GM19438 (cell line): Measurements from ENCODE around the gene TCF12.

Experiments used
- ATAC-seq: cut with Tn5 transposase; IDR thresholded peaks from one replicate; pipeline ENCODE4 v1.9.1; 2021; ENCODE audit warnings: low read depth; ENCODE audit not compliant: unreplicated experiment

TCF12 gene

DNA sequence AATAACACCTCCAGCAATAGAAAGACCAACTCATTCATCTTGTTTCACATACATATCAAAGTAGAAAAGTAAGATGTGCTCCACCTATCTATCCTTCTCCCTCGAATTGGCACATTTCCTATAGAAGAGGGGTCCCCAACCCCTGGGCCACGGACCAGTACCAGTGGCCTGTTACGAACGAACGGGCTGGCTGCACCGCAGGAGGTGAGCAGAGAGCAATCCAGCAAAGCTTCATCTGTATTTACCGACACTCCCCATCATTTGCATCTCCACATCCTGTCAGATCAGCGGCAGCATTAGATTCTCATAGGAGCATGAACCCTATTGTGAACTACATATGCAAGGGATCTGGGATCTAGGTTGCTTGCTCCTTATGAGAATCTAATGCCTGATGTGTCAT lies 362.9 kb downstream of the TCF12 start:
- peak; percentile 48 for ATAC-seq

DNA sequence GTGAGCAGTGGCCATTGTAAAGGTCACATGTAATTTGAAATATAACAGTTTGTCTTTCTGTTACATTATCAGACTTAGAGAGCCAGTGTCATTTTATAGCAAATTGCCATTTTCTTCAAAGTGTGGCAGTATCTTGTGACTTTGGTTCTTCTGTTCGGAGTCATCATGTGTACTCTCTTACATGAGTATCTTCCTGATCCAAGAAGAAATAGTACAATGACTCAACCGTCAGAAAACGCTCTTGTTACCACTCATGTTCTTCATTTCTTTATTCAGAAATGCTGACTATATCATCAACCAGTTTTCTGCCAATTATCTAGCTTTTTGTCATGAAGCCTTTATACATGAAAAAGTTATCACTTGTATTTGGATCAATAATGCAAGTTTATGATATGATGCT lies 364.2 kb downstream of the TCF12 start:
- ATAC-seq = no peak

- ATAC-seq = peak; percentile 19
Measured at GRCh38 chr15:57283774-57284503, 365.5 kb downstream of the TCF12 start.

GRCh38 chr15:57284535-57284934 lies 366.1 kb downstream of the TCF12 start:
- ATAC-seq = peak; percentile 51

- peak; percentile 35 for ATAC-seq
Measured at GRCh38 chr15:57285386-57285785, 366.9 kb downstream of the TCF12 start.

DNA sequence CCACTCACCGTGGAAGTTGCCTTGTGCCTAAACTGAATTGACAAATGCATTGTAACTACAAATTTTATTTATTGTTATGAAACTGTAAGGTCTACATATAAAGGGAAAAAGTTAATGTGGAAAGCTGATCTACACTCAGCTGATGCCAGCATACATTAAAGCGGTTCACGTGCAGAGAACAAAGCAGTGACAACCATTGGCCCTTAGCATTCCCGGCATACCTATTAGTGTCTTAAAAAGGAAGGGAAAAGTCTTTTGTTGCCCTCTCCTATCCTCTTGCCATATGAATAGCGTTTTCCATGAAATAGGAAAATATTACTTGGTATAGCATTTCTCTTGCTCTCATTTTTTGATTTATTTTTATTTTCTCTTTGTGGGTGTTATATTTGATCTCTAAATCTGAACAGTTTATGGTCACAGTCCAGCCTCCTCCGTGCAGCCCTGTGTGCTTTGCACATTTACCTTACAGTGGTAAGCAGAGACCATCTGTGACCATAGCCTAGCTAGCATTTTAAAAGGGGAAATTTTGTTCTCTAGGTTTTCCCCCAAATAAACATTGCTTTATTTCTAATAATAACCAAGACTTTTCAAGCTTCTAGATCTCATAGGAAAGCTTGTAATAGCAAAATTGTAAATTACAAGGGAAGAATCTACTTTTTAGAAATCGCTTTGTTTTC lies 368.1 kb downstream of the TCF12 start:
- ATAC-seq = no peak

- no peak for ATAC-seq
Measured at GRCh38 chr15:57287123-57287521, 368.7 kb downstream of the TCF12 start.

GRCh38 chr15:57288926-57289580 lies 370.6 kb downstream of the TCF12 start:
- no peak for ATAC-seq

GRCh38 chr15:57290187-57290586 lies 371.7 kb downstream of the TCF12 start:
- ATAC-seq = no peak

- ATAC-seq = no peak
Measured at GRCh38 chr15:57290826-57291225, 372.4 kb downstream of the TCF12 start.

- no peak for ATAC-seq
Measured at GRCh38 chr15:57296473-57297162, 378.2 kb downstream of the TCF12 start.

- no peak for ATAC-seq
Measured at GRCh38 chr15:57297163-57297593, 378.7 kb downstream of the TCF12 start.

DNA sequence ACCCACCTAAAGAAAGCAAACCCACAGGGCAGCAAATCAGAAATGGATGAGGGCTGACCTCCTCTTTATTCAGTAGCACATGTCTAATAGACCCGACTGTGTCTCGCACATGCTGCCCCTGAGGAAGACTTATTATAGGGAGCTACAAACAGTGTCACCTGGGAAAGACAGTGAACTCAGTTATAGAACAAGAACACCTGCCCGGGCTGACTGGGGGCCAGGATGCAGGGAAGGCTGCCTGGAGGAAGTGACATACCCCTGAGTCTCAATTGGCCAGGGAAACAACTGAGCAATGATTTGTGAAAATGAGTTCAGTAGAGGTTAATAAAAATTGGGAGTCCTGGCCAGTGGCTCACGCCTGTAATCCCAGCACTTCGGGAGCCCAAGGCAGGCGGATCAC lies 379.2 kb downstream of the TCF12 start:
- ATAC-seq = no peak

- no peak for ATAC-seq
Measured at GRCh38 chr15:57298204-57298603, 379.8 kb downstream of the TCF12 start.

GRCh38 chr15:57298843-57299550 lies 380.6 kb downstream of the TCF12 start:
- no peak for ATAC-seq

DNA sequence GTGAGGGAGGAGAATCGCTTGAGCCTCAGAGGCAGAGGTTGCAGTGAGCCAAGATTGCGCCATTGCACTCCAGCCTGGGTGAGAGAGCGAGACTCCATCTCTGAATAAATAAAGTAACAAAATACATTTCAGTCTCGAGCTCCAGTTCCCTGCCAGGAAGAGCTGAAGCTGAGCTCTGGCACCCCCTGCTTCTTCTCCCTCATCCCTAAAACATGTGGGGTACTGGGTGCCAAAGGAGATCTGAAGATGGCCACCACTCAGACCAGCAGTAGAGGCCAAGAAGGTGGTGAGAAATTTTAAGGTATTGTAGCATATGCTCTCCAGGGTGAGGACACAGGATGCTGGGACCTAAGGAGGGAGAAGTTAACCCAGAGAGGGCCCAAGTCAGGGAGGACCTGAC lies 382.9 kb downstream of the TCF12 start:
- no peak for ATAC-seq

DNA sequence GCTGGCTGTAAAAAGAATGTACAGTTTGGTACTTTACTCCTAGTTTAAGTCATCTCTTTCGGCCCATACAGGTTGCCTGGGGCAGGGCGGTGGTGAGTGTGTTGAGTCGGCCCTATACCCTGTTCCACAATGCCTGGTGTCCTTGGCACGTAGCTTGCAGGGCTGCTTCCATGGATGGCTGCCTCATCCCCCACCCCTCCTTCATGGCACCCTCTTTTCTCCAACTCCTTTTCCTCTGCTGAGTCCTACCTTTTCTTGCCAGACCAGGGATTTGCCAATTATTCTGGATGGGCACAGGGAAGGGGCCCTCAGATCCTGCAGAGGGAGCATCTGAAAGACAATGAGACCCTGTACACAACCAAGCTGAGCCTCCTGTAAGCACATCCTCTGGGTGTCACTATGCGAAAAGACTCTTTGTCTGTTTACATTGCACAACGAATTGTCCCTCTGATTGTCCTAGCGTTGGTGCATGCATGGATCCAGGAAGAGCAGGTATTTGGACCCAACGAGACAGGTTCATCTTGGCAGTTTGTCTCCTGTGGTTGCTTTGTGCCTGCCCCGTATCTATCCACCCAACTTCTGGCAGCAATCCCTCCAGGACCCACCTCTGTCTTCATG lies 384.3 kb downstream of the TCF12 start:
- ATAC-seq = no peak

DNA sequence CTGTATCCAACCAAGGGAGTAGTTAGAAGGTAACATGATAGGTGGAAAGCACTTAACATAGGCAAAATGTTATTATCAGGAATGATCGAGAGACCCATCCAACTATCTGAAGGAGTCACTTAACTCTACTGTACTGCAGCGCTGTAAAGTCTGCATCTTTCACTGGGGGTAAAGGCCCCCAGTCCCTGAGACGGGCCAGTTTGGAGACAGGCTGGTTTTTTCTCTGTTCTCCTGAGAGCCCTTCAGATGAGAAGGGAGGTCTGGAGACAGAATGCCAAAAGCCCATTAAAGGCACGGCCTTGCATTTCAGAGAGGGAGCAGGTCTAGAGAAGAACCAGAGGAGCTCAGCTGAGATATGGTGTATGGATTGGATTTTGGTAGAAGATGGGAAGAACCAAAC lies 386.6 kb downstream of the TCF12 start:
- ATAC-seq = no peak

GRCh38 chr15:57306161-57306943 lies 387.9 kb downstream of the TCF12 start:
- peak; percentile 76 for ATAC-seq
